ENCODE data around the gene DENND4A. TPM values are rescaled to one million over a fixed set of nuclear protein-coding genes. Genes with fewer than 3 reads are reported as not detected.

DENND4A gene
- polyA plus RNA-seq, 3 donors from 2014 or later, result 6.4 to 18.9 (median 6.5) TPM

- H3K36me3 Mint-ChIP-seq, result peaks cover 13 to 22% (median 18%) of the 10 kb centered on the region in 3 donors
- no peak overlapping the region for H3K4me3 Mint-ChIP-seq
- H3K27ac Mint-ChIP-seq, result peak overlapping the region in 3 of 6 donors; percentile 62 to 71 (median 67)
- no peak for DNase-seq
- H3K9me3 Mint-ChIP-seq, result no peaks in the 10 kb centered on the region
- H3K27me3 Mint-ChIP-seq (ENCODE audit: low read depth in 3 of 3), result peaks cover 0 to 8% (median 0%) of the 10 kb centered on the region in 3 donors
- H3K4me1 Mint-ChIP-seq, result peaks cover 0 to 2% of the 10 kb centered on the region in 2 donors
These were observed 138.8 kb downstream of the DENND4A start for GRCh38 chr15:65653341-65653740.

- Mint-ChIP-seq H3K27ac (peak overlapping the region in 4 of 6 donors; percentile 7 to 63 (median 26)), H3K9me3 (no peaks in the 10 kb centered on the region), H3K36me3 (peaks cover 13 to 22% (median 18%) of the 10 kb centered on the region in 3 donors), H3K4me1 (peaks cover 0 to 2% of the 10 kb centered on the region in 2 donors), H3K4me3 (no peak overlapping the region), H3K27me3 (ENCODE audit: low read depth in 3 of 3) (peaks cover 0 to 8% (median 0%) of the 10 kb centered on the region in 3 donors)
- DNase-seq, result no peak
These were observed 140.0 kb downstream of the DENND4A start for GRCh38 chr15:65651831-65652749.

- H3K36me3 Mint-ChIP-seq, result peaks cover 13 to 22% (median 16%) of the 10 kb centered on the region in 3 donors
- no peak overlapping the region for H3K4me3 Mint-ChIP-seq
- H3K27ac Mint-ChIP-seq, result no peak overlapping the region
- peaks cover 0 to 8% (median 0%) of the 10 kb centered on the region in 3 donors for H3K27me3 Mint-ChIP-seq (ENCODE audit: low read depth in 3 of 3)
- no peaks in the 10 kb centered on the region for H3K9me3 Mint-ChIP-seq
- DNase-seq, result no peak
- peaks cover 0 to 2% of the 10 kb centered on the region in 2 donors for H3K4me1 Mint-ChIP-seq
These were observed 141.1 kb downstream of the DENND4A start for GRCh38 chr15:65651042-65651322.

- Mint-ChIP-seq H3K27me3 (ENCODE audit: low read depth in 3 of 3) (peaks cover 0 to 8% (median 0%) of the 10 kb centered on the region in 3 donors), H3K27ac (peak overlapping the region in 5 of 6 donors; percentile 33 to 77 (median 69)), H3K9me3 (no peaks in the 10 kb centered on the region), H3K4me1 (peaks cover 0 to 2% of the 10 kb centered on the region in 2 donors), H3K36me3 (peaks cover 11 to 22% (median 11%) of the 10 kb centered on the region in 3 donors), H3K4me3 (no peak overlapping the region)
- no peak for DNase-seq
These were observed 141.6 kb downstream of the DENND4A start for GRCh38 chr15:65650312-65651041.

- Mint-ChIP-seq H3K36me3 (peaks cover 0 to 4% (median 0%) of the 10 kb centered on the region in 3 donors), H3K9me3 (no peaks in the 10 kb centered on the region), H3K4me3 (no peak overlapping the region), H3K4me1 (no peaks in the 10 kb centered on the region), H3K27me3 (ENCODE audit: low read depth in 3 of 3) (peaks cover 0 to 11% (median 2%) of the 10 kb centered on the region in 3 donors), H3K27ac (no peak overlapping the region)
- DNase-seq, result no peak
These were observed 145.6 kb downstream of the DENND4A start for GRCh38 chr15:65646486-65646885.

- Mint-ChIP-seq H3K27ac (no peak overlapping the region), H3K9me3 (no peaks in the 10 kb centered on the region), H3K27me3 (ENCODE audit: low read depth in 3 of 3) (peaks cover 0 to 7% (median 2%) of the 10 kb centered on the region in 3 donors), H3K4me1 (no peaks in the 10 kb centered on the region), H3K36me3 (peaks cover 0 to 4% (median 0%) of the 10 kb centered on the region in 3 donors), H3K4me3 (no peak overlapping the region)
- DNase-seq, result no peak
These were observed 146.7 kb downstream of the DENND4A start for GRCh38 chr15:65645392-65645791.

- no peaks in the 10 kb centered on the region for H3K9me3 Mint-ChIP-seq
- no peak overlapping the region for H3K4me3 Mint-ChIP-seq
- no peak for DNase-seq
- H3K4me1 Mint-ChIP-seq, result no peaks in the 10 kb centered on the region
- peaks cover 0 to 3% (median 2%) of the 10 kb centered on the region in 3 donors for H3K27me3 Mint-ChIP-seq (ENCODE audit: low read depth in 3 of 3)
- H3K36me3 Mint-ChIP-seq, result no peaks in the 10 kb centered on the region
- no peak overlapping the region for H3K27ac Mint-ChIP-seq
These were observed 147.8 kb downstream of the DENND4A start for GRCh38 chr15:65644282-65644681.

- H3K4me1 Mint-ChIP-seq, result peaks cover 8 to 12% of the 10 kb centered on the region in 2 donors
- peaks cover 2 to 5% (median 4%) of the 10 kb centered on the region in 3 donors for H3K27me3 Mint-ChIP-seq (ENCODE audit: low read depth in 3 of 3)
- no peaks in the 10 kb centered on the region for H3K36me3 Mint-ChIP-seq
- no peak overlapping the region for H3K4me3 Mint-ChIP-seq
- no peak for DNase-seq
- H3K27ac Mint-ChIP-seq, result peak overlapping the region in 1 of 6 donors; percentile 5
- no peaks in the 10 kb centered on the region for H3K9me3 Mint-ChIP-seq
These were observed 149.5 kb downstream of the DENND4A start for GRCh38 chr15:65642594-65642993.

GRCh38 chr15:65641768-65642475, 150.2 kb downstream of the DENND4A start:
- Mint-ChIP-seq H3K4me1 (peaks cover 8 to 12% of the 10 kb centered on the region in 2 donors), H3K9me3 (no peaks in the 10 kb centered on the region), H3K36me3 (no peaks in the 10 kb centered on the region), H3K27ac (no peak overlapping the region), H3K4me3 (no peak overlapping the region), H3K27me3 (ENCODE audit: low read depth in 3 of 3) (peaks cover 2 to 5% (median 4%) of the 10 kb centered on the region in 3 donors)
- no peak for DNase-seq

- DNase-seq, result no peak
- Mint-ChIP-seq H3K27me3 (ENCODE audit: low read depth in 3 of 3) (peaks cover 2 to 8% (median 5%) of the 10 kb centered on the region in 3 donors), H3K4me3 (no peak overlapping the region), H3K36me3 (no peaks in the 10 kb centered on the region), H3K27ac (no peak overlapping the region), H3K4me1 (peaks cover 8 to 12% of the 10 kb centered on the region in 2 donors), H3K9me3 (no peaks in the 10 kb centered on the region)
These were observed 152.6 kb downstream of the DENND4A start for GRCh38 chr15:65639509-65639908.

- Mint-ChIP-seq H3K4me3 (peak overlapping the region in 3 of 5 donors; percentile 7 to 48 (median 10)), H3K27me3 (ENCODE audit: low read depth in 3 of 3) (peaks cover 2 to 8% (median 5%) of the 10 kb centered on the region in 3 donors), H3K9me3 (no peaks in the 10 kb centered on the region), H3K36me3 (peaks cover 0 to 4% (median 0%) of the 10 kb centered on the region in 3 donors), H3K4me1 (peaks cover 8 to 12% of the 10 kb centered on the region in 2 donors), H3K27ac (peak overlapping the region in 2 of 6 donors; percentile 27 to 29)
- peak; percentile 53 to 68 (median 60) for DNase-seq
These were observed 153.4 kb downstream of the DENND4A start for GRCh38 chr15:65638681-65639089.

- H3K27ac Mint-ChIP-seq, result no peak overlapping the region
- peaks cover 8 to 12% of the 10 kb centered on the region in 2 donors for H3K4me1 Mint-ChIP-seq
- H3K4me3 Mint-ChIP-seq, result no peak overlapping the region
- H3K27me3 Mint-ChIP-seq (ENCODE audit: low read depth in 3 of 3), result peaks cover 2 to 8% (median 2%) of the 10 kb centered on the region in 3 donors
- DNase-seq, result no peak
- H3K9me3 Mint-ChIP-seq, result no peaks in the 10 kb centered on the region
- H3K36me3 Mint-ChIP-seq, result peaks cover 0 to 5% (median 0%) of the 10 kb centered on the region in 3 donors
These were observed 154.0 kb downstream of the DENND4A start for GRCh38 chr15:65638109-65638508.

GRCh38 chr15:65634356-65634755, 157.7 kb downstream of the DENND4A start:
- no peak for DNase-seq
- no peaks in the 10 kb centered on the region for H3K9me3 Mint-ChIP-seq
- H3K27me3 Mint-ChIP-seq (ENCODE audit: low read depth in 3 of 3), result peaks cover 4 to 8% (median 4%) of the 10 kb centered on the region in 3 donors
- H3K36me3 Mint-ChIP-seq, result peaks cover 0 to 10% (median 0%) of the 10 kb centered on the region in 3 donors
- H3K4me1 Mint-ChIP-seq, result peaks cover 11 to 18% of the 10 kb centered on the region in 2 donors
- H3K27ac Mint-ChIP-seq, result no peak overlapping the region
- no peak overlapping the region for H3K4me3 Mint-ChIP-seq

Measured in immature natural killer cell (primary cell).